ENCODE results near the gene VPS25. TPM values are rescaled to one million over a fixed set of nuclear protein-coding genes. Genes with fewer than 3 reads are reported as not detected.

The VPS25 gene
- total RNA-seq, 4 donors from 2014 or later, result 40.1 to 53.4 (median 47.4) TPM

DNA sequence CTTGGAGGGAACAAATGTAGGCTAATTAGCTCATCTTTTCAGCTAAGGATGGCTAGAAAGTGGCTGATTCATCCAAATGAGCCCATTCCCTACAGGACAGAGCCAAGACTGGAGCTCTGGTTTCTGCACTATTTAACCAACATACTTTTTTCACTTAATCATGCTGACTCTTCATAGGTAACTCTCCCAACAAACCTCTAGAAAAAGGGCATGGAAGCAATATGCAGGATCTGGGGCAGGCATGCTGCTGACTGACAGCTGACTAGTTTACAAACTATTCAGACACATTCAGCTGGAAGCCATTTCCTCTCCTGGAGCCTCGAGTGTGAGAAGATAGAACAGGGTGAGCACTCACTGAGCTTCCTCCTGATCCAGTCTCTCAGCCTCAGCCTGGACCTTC is 44.6 kb downstream of the VPS25 start:
- TF ChIP-seq, protein P1, sequence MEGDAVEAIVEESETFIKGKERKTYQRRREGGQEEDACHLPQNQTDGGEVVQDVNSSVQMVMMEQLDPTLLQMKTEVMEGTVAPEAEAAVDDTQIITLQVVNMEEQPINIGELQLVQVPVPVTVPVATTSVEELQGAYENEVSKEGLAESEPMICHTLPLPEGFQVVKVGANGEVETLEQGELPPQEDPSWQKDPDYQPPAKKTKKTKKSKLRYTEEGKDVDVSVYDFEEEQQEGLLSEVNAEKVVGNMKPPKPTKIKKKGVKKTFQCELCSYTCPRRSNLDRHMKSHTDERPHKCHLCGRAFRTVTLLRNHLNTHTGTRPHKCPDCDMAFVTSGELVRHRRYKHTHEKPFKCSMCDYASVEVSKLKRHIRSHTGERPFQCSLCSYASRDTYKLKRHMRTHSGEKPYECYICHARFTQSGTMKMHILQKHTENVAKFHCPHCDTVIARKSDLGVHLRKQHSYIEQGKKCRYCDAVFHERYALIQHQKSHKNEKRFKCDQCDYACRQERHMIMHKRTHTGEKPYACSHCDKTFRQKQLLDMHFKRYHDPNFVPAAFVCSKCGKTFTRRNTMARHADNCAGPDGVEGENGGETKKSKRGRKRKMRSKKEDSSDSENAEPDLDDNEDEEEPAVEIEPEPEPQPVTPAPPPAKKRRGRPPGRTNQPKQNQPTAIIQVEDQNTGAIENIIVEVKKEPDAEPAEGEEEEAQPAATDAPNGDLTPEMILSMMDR (IDR thresholded peaks at IDR 0.05; ENCODE audit: low read depth), result no peak

DNA sequence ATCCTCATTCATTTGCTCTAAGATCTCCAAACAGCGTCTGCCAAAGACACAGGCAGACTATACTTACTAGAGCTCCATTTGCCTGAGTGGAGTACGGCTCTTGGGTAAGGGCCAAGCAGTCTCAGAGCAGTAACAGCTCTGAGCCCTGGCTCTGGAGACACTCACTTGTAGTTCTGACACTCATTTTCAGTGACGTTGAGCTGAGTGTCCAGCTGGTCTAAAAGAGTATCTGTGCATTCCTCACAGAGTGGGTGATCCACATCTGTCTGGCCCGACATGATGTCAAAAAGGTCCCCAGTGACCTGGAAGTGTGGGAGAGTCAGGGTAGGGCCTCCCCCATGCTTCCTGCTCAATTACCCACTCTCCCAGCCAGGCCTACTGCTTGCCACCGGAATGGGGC is 45.1 kb downstream of the VPS25 start:
- TF ChIP-seq, protein P1 (IDR thresholded peaks at IDR 0.05; ENCODE audit: low read depth), result no peak

DNA sequence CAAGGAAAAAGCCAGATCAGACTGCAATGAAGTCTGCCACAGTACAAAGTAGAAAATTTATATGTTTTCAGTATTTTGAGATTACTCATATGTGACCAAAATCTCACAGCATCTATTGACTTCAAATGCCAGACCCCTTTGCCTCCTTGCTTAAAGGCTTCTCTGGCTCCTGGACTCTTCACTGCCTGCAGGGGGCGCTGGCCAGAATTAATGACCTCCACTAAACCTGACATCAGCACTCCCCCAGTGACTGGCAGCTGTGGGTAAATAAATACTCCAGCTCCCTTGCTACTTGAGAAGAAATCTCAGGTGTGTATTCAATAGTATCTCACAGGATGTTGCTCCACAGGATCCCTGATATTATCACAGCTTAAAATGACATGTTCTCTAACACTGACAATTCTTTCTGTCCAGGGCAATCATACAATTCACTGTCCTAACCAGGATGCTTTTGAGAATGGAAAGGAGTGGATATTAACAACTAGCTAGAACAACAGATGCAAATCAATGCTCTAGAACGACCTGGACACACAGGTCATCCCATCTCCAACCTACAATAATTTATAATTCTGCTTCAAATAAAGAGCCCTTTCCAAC is 46.8 kb downstream of the VPS25 start:
- TF ChIP-seq, protein P1 (IDR thresholded peaks at IDR 0.05; ENCODE audit: low read depth), result no peak

- TF ChIP-seq, protein P1 (IDR thresholded peaks at IDR 0.05; ENCODE audit: low read depth), result no peak
Observed at GRCh38 chr17:42821176-42821575, 47.9 kb downstream of the VPS25 start.

DNA sequence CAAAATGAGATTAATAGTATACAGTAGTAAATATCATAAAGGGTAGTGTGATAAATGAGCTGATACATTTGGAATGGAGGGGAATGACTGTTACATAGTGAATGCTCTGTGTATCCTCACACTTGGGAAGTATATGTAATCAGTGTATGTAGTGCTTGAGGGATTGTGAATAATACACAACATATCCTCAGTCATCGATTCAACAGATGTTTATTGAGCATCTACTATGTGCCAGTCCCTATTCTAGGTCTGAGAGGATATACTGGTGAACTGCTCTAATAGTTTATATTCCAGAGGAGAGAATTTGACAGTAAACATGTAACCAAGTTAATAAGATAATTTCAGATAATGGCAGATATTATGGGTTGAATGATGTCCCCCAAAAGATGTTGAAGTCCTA is 54.2 kb downstream of the VPS25 start:
- TF ChIP-seq, protein P1 (IDR thresholded peaks at IDR 0.05; ENCODE audit: low read depth), result no peak

Small RNA genes within 50 kb of the gene (small RNA-seq; reads per million reads assigned to genes)
- gene HMGN2P15 (not detected), gene MIR6781 (not detected)

Other genes with a start within 250 kb of the VPS25 start
- 100 to 1,000 TPM in 1 of 4 donors, 10 to 100 TPM in 3; 43.5 to 123 (median 62.4) TPM for gene NAGLU, start 237.2 kb upstream of the VPS25 start, total RNA-seq
- gene HSD17B1, start 220.5 kb upstream of the VPS25 start, total RNA-seq, result 1 to 10 TPM in 2 of 4 donors, under 1 TPM in 2; 0.49 to 4.1 (median 1.2) TPM
- 10 to 100 TPM; 20.4 to 40.1 (median 22.7) TPM for gene COASY, start 211.3 kb upstream of the VPS25 start, total RNA-seq
- 10 to 100 TPM; 59.3 to 78.0 (median 68.8) TPM for gene MLX, start 206.3 kb upstream of the VPS25 start, total RNA-seq
- gene PSMC3IP, start 195.7 kb upstream of the VPS25 start, total RNA-seq, result 1 to 10 TPM; 1.1 to 4.0 (median 3.6) TPM
- 10 to 100 TPM; 36.4 to 62.0 (median 57.4) TPM for gene RETREG3, start 164.1 kb upstream of the VPS25 start, total RNA-seq
- 10 to 100 TPM; 16.3 to 35.8 (median 23.5) TPM for gene TUBG1, start 163.8 kb upstream of the VPS25 start, total RNA-seq
- gene TUBG2, start 114.2 kb upstream of the VPS25 start, total RNA-seq, result 10 to 100 TPM; 12.1 to 29.6 (median 21.2) TPM
- 10 to 100 TPM in 1 of 4 donors, 1 to 10 TPM in 3; 5.4 to 64.8 (median 7.4) TPM for gene PLEKHH3, start 96.5 kb upstream of the VPS25 start, total RNA-seq
- 1 to 10 TPM in 1 of 4 donors, under 1 TPM in 3; 0.44 to 8.7 (median 0.83) TPM for gene CCR10, start 91.6 kb upstream of the VPS25 start, total RNA-seq
- 1 to 10 TPM; 1.8 to 3.8 (median 2.5) TPM for gene CNTNAP1, start 90.9 kb upstream of the VPS25 start, total RNA-seq
- gene EZH1, start 28.4 kb upstream of the VPS25 start, total RNA-seq, result 100 to 1,000 TPM in 1 of 4 donors, 10 to 100 TPM in 3; 53.7 to 126 (median 91.8) TPM
- gene RAMP2, start 12.2 kb upstream of the VPS25 start, total RNA-seq, result 100 to 1,000 TPM in 3 of 4 donors, 10 to 100 TPM in 1; 66.9 to 160 (median 128) TPM
- under 1 TPM in 3 of 4 donors, not detected in 1; 0.16 to 0.85 (median 0.19) TPM for gene WNK4, start 7.2 kb downstream of the VPS25 start, total RNA-seq
- gene COA3, start 25.3 kb downstream of the VPS25 start, total RNA-seq, result 10 to 100 TPM; 51.8 to 76.6 (median 60.4) TPM
- gene CNTD1, start 25.4 kb downstream of the VPS25 start, total RNA-seq, result under 1 TPM in 2 of 4 donors, not detected in 2; 0.44 to 0.68 TPM
- gene BECN1, start 50.8 kb downstream of the VPS25 start, total RNA-seq, result 100 to 1,000 TPM in 3 of 4 donors, 10 to 100 TPM in 1; 85.3 to 129 (median 120) TPM
- 10 to 100 TPM; 52.7 to 80.9 (median 60.1) TPM for gene PSME3, start 59.9 kb downstream of the VPS25 start, total RNA-seq
- gene AOC2, start 71.1 kb downstream of the VPS25 start, total RNA-seq, result 10 to 100 TPM in 1 of 4 donors, 1 to 10 TPM in 3; 4.1 to 15.0 (median 9.4) TPM
- 100 to 1,000 TPM; 120 to 591 (median 262) TPM for gene AOC3, start 77.8 kb downstream of the VPS25 start, total RNA-seq
- not detected for gene G6PC1, start 127.3 kb downstream of the VPS25 start, total RNA-seq
- 10 to 100 TPM; 18.4 to 38.2 (median 22.1) TPM for gene AARSD1, start 191.0 kb downstream of the VPS25 start, total RNA-seq
- gene PTGES3L, start 206.6 kb downstream of the VPS25 start, total RNA-seq, result not detected
- gene RUNDC1, start 207.1 kb downstream of the VPS25 start, total RNA-seq, result 10 to 100 TPM in 3 of 4 donors, 1 to 10 TPM in 1; 7.2 to 12.1 (median 10.5) TPM
- gene RPL27, start 225.0 kb downstream of the VPS25 start, total RNA-seq, result 1,000 to 10,000 TPM in 3 of 4 donors, 100 to 1,000 TPM in 1; 912 to 2,032 (median 1,085) TPM
- 10 to 100 TPM; 20.7 to 44.1 (median 24.8) TPM for gene IFI35, start 233.3 kb downstream of the VPS25 start, total RNA-seq
- 100 to 1,000 TPM; 134 to 420 (median 367) TPM for gene VAT1, start 248.9 kb downstream of the VPS25 start, total RNA-seq